Kidney (tissue), 14 donors: ENCODE results near the gene TRIM47. TPM values are rescaled to one million over a fixed set of nuclear protein-coding genes. Genes with fewer than 3 reads are reported as not detected.
A peak's percentile ranks its signal among the peaks of the same experiment; 100 is the strongest.
"Not testable (repeated sequence)": the region's sequence is repeated elsewhere in the genome, so short reads cannot be mapped to it uniquely, and the experiment has no call there.

Experiments
- DNase-seq, 5 donors: peaks; one replicate each; pipeline ENCODE4 v3.0.0-alpha.2; 2013 to 2020
- FAIRE-seq: peaks from 2 replicates; lab custom pipeline; 2012; peaks lifted over from hg19 to GRCh38; lab: Jason Lieb, UNC
- H3K27ac ChIP-seq, 2 donors: one replicate each; pipeline ENCODE4 v1.7.0; 2013; ENCODE audit warnings: low read depth in 2 of 2, low read length in 2 of 2, inconsistent platforms in 1 of 2
- H3K27me3 ChIP-seq: one replicate; pipeline ENCODE4 v1.7.1; 2013; ENCODE audit warnings: low read length, inconsistent platforms; ENCODE audit not compliant: control insufficient read depth, insufficient read depth
- H3K36me3 ChIP-seq, 3 donors: one replicate each; pipeline versions ENCODE4 v1.7.0 to v1.7.1; 2013; ENCODE audit warnings: low read length in 3 of 3, control low read depth in 1 of 3, inconsistent platforms in 1 of 3; ENCODE audit not compliant: insufficient read depth in 3 of 3, control insufficient read depth in 2 of 3
- H3K4me1 ChIP-seq, 3 donors: one replicate each; pipeline versions ENCODE4 v1.7.0 to v1.7.1; 2013; ENCODE audit warnings: low read length in 3 of 3, inconsistent platforms in 1 of 3, low read depth in 1 of 3; ENCODE audit not compliant: control insufficient read depth in 2 of 3, insufficient read depth in 2 of 3
- H3K4me3 ChIP-seq, 3 donors: one replicate each; pipeline versions ENCODE4 v1.7.0 to v1.8.1; 2013; ENCODE audit warnings: low read length in 3 of 3, control low read depth in 1 of 3, inconsistent platforms in 1 of 3
- H3K9ac ChIP-seq, 3 donors: one replicate each; pipeline versions ENCODE4 v1.7.0 to v1.7.1; 2013; ENCODE audit warnings: low read length in 3 of 3, control low read depth in 1 of 3, inconsistent platforms in 1 of 3
- H3K9me3 ChIP-seq, 3 donors: one replicate each; pipeline versions ENCODE4 v1.7.0 to v1.7.1; 2013; ENCODE audit warnings: low read length in 3 of 3, control low read depth in 1 of 3, inconsistent platforms in 1 of 3; ENCODE audit not compliant: control insufficient read depth in 2 of 3, insufficient read depth in 1 of 3
- CTCF ChIP-seq: IDR thresholded peaks from 3 replicates; pipeline ENCODE4 v1.5.1; 2012; ENCODE audit warnings: mild to moderate bottlenecking, moderate library complexity, borderline replicate concordance; ENCODE audit not compliant: insufficient read depth; ENCODE audit errors: extremely low read depth
- intact Hi-C: fragments of 100-400 bp; cut with DNase I; formaldehyde crosslinking; loops from one replicate; pipeline ENCODE4 v1.11.1; 2022
- polyA plus RNA-seq: library from polyadenylated mRNA; stranded (reverse); fragments of 350-450 nt; fragmentation: Illumina TruSeq; extraction: RNeasy Lipid Tissue Mini Kit (QIAGEN cat#74804); gene quantifications from one replicate; pipeline ENCODE4 v1.2.3, GENCODE V29; 2014; ENCODE audit warnings: low read depth, low replicate concordance; ENCODE audit not compliant: insufficient read depth
- total RNA-seq: library from RNA; stranded (reverse); fragmentation: NEBNext Ultra II Directional; extraction: Animal tissue kit (Norgen Biotek cat#: 25700); gene quantifications from one replicate; pipeline ENCODE4 v1.2.1, GENCODE V29; 2021
- donor health status: control.
- donor health status: control.
- donor health status: control.
- donor health status: control.
- donor health status: control.
- donor health status: DM: yes; HTN: yes; CAD: no.
- donor health status: Normal renal cell carcinoma (clear cell type).

TRIM47 gene
- total and polyA plus RNA-seq, 2 donors from 2014 or later, result 95.0 to 118 TPM

GRCh38 chr17:75853433-75853832 lies 24.9 kb downstream of the TRIM47 start:
- FAIRE-seq, result no peak
- H3K27ac ChIP-seq, result no peak overlapping the region
- no peak for DNase-seq
- no peaks in the 10 kb centered on the region for H3K9me3 ChIP-seq
- peaks cover 3 to 29% (median 18%) of the 10 kb centered on the region in 3 donors for H3K36me3 ChIP-seq
- H3K27me3 ChIP-seq, result no peaks in the 10 kb centered on the region
- no peak for TF ChIP-seq CTCF
- peak overlapping the region in 1 of 3 donors; percentile 13 for H3K9ac ChIP-seq
- peaks cover 0 to 24% (median 16%) of the 10 kb centered on the region in 3 donors for H3K4me1 ChIP-seq
- no peak overlapping the region for H3K4me3 ChIP-seq
- intact Hi-C loops, result no loop called here

GRCh38 chr17:75851693-75851991 lies 26.7 kb downstream of the TRIM47 start:
- DNase-seq, H3K27ac ChIP-seq, FAIRE-seq, H3K4me3 ChIP-seq, intact Hi-C loops, H3K27me3 ChIP-seq, H3K9ac ChIP-seq, H3K9me3 ChIP-seq: not testable (repeated sequence)
- H3K4me1 ChIP-seq, result peaks cover 0 to 35% (median 19%) of the 10 kb centered on the region in 3 donors
- peaks cover 6 to 47% (median 34%) of the 10 kb centered on the region in 3 donors for H3K36me3 ChIP-seq

- DNase-seq (no peak), FAIRE-seq (no peak)
- Histone ChIP-seq H3K36me3 (peaks cover 6 to 52% (median 36%) of the 10 kb centered on the region in 3 donors), H3K9me3 (no peaks in the 10 kb centered on the region), H3K4me3 (no peak overlapping the region), H3K4me1 (peaks cover 0 to 35% (median 14%) of the 10 kb centered on the region in 3 donors), H3K27ac (no peak overlapping the region), H3K27me3 (no peaks in the 10 kb centered on the region), H3K9ac (no peak overlapping the region)
- no peak for TF ChIP-seq CTCF
- intact Hi-C loops, result no loop called here
Measured at GRCh38 chr17:75850928-75851692, 27.3 kb downstream of the TRIM47 start.

GRCh38 chr17:75849724-75850123 lies 28.7 kb downstream of the TRIM47 start:
- no peak overlapping the region for H3K4me3 ChIP-seq
- intact Hi-C loops, result no loop called here
- H3K9ac ChIP-seq, result no peak overlapping the region
- no peak overlapping the region for H3K27ac ChIP-seq
- TF ChIP-seq CTCF, result no peak
- H3K27me3 ChIP-seq, result no peaks in the 10 kb centered on the region
- DNase-seq, result no peak
- no peak for FAIRE-seq
- H3K36me3 ChIP-seq, result peaks cover 6 to 53% (median 36%) of the 10 kb centered on the region in 3 donors
- peaks cover 0 to 46% (median 22%) of the 10 kb centered on the region in 3 donors for H3K4me1 ChIP-seq
- no peaks in the 10 kb centered on the region for H3K9me3 ChIP-seq
